IMR-90 (cell line): ENCODE data around the gene ZNF692. TPM values are rescaled to one million over a fixed set of nuclear protein-coding genes. Genes with fewer than 3 reads are reported as not detected.

Experiments used
- ATAC-seq: fragments of 200-7000 bp; cut with Tn5 transposase; 2 replicates; pipeline ENCODE4 v1.9.1; 2020; ENCODE audit warnings: low read depth, mild to moderate bottlenecking, moderate library complexity
- BruUV-seq: library from RNA; stranded (reverse); fragments of 400-500 nt; replicated peaks from 2 replicates; lab custom pipeline; 2021; lab: Mats Ljungman, UMichigan
- CTCF ChIA-PET: fragments of 300-600 bp; formaldehyde crosslinking; extraction: SDS; loops from one replicate; lab custom pipeline; 2021; ENCODE audit warnings: antibody characterized with exemption; lab: Yijun Ruan, JAX
- POLR2A ChIA-PET: fragments of 300-600 bp; sonication (Branson Sonifier 250); formaldehyde crosslinking; loops from one replicate; lab custom pipeline; 2022; ENCODE audit warnings: antibody characterized with exemption; ENCODE audit not compliant: unreplicated experiment; lab: Charles Lee
- DNase-seq: peaks from one replicate; pipeline ENCODE4 v3.0.0; 2013
- H2AFZ ChIP-seq: replicated peaks from 2 replicates; pipeline ENCODE3; 2013; ENCODE audit warnings: low read length, mild to moderate bottlenecking; ENCODE audit not compliant: poor library complexity
- H2AK5ac ChIP-seq: 2 replicates; pipeline ENCODE4 v1.6.1; 2013; ENCODE audit warnings: low read depth, low read length, inconsistent platforms
- H2AK9ac ChIP-seq: replicated peaks from 2 replicates; pipeline ENCODE3; 2013; ENCODE audit warnings: mild to moderate bottlenecking, low read depth, low read length, moderate library complexity; ENCODE audit not compliant: poor library complexity
- H2BK120ac ChIP-seq: 2 replicates; pipeline ENCODE4 v1.6.1; 2013; ENCODE audit warnings: low read depth, low read length, inconsistent platforms
- H2BK15ac ChIP-seq: 3 replicates; pipeline ENCODE4 v1.6.1; 2013; ENCODE audit warnings: low read depth, low read length, inconsistent platforms
- H2BK20ac ChIP-seq: 2 replicates; pipeline ENCODE4 v1.6.1; 2013; ENCODE audit warnings: low read depth, mild to moderate bottlenecking, inconsistent platforms, low read length, moderate library complexity
- H2BK5ac ChIP-seq: 2 replicates; pipeline ENCODE4 v1.6.1; 2013; ENCODE audit warnings: mild to moderate bottlenecking, low read depth, low read length, inconsistent platforms; ENCODE audit not compliant: poor library complexity, severe bottlenecking
- H3K14ac ChIP-seq: replicated peaks from 2 replicates; pipeline ENCODE4 v1.6.1; 2013; ENCODE audit warnings: low read depth, low read length, inconsistent platforms
- H3K18ac ChIP-seq: 2 replicates; pipeline ENCODE4 v1.6.1; 2013; ENCODE audit warnings: low read depth, low read length, control low read depth
- H3K23ac ChIP-seq: 2 replicates; pipeline ENCODE4 v1.6.1; 2013; ENCODE audit warnings: low read depth, low read length, inconsistent platforms
- H3K27ac ChIP-seq: 2 replicates; pipeline ENCODE4 v1.5.1; 2013; ENCODE audit warnings: mild to moderate bottlenecking, control low read depth, low read length; ENCODE audit not compliant: insufficient read depth
- H3K27me3 ChIP-seq: 2 replicates; pipeline ENCODE4 v1.6.1; 2013; ENCODE audit warnings: low read length; ENCODE audit not compliant: control insufficient read depth, insufficient read depth
- H3K36me3 ChIP-seq: 2 replicates; pipeline ENCODE4 v1.6.1; 2013; ENCODE audit warnings: low read length, mixed read lengths; ENCODE audit not compliant: control insufficient read depth, insufficient read depth
- H3K4ac ChIP-seq: 2 replicates; pipeline ENCODE4 v1.6.1; 2013; ENCODE audit warnings: low read depth, low read length, inconsistent platforms
- H3K4me1 ChIP-seq: 2 replicates; pipeline ENCODE4 v1.6.1; 2013; ENCODE audit warnings: low read length, mixed read lengths; ENCODE audit not compliant: control insufficient read depth, insufficient read depth
- H3K4me2 ChIP-seq: 2 replicates; pipeline ENCODE4 v1.6.1; 2013; ENCODE audit warnings: low read depth, mild to moderate bottlenecking, control low read depth, low read length, moderate library complexity
- H3K4me3 ChIP-seq: 2 replicates; pipeline ENCODE4 v1.5.1; 2013; ENCODE audit warnings: low read depth, mild to moderate bottlenecking, control low read depth, low read length, moderate library complexity; ENCODE audit not compliant: insufficient read depth
- H3K56ac ChIP-seq: 2 replicates; pipeline ENCODE4 v1.6.1; 2013; ENCODE audit warnings: low read length, inconsistent platforms; ENCODE audit not compliant: insufficient read depth; ENCODE audit errors: extremely low read depth
- H3K79me1 ChIP-seq, 2 experiments: 2 replicates each; pipeline ENCODE4 v1.6.1; 2013; ENCODE audit warnings: low read length in 2 of 2, inconsistent platforms in 1 of 2, low read depth in 1 of 2
- H3K9ac ChIP-seq: 2 replicates; pipeline ENCODE4 v1.6.1; 2013; ENCODE audit warnings: low read depth, low read length, control low read depth
- H3K9me1 ChIP-seq: 2 replicates; pipeline ENCODE4 v1.6.1; 2013; ENCODE audit warnings: low read length, inconsistent platforms; ENCODE audit not compliant: insufficient read depth
- H3K9me3 ChIP-seq: 2 replicates; pipeline ENCODE4 v1.6.1; 2013; ENCODE audit warnings: low read length; ENCODE audit not compliant: control insufficient read depth, insufficient read depth
- H4K20me1 ChIP-seq: 2 replicates; pipeline ENCODE4 v1.6.1; 2013; ENCODE audit warnings: low read length, inconsistent platforms; ENCODE audit not compliant: insufficient read depth
- H4K5ac ChIP-seq: 2 replicates; pipeline ENCODE4 v1.6.1; 2013; ENCODE audit warnings: mild to moderate bottlenecking, low read depth, low read length, control low read depth
- H4K8ac ChIP-seq, 2 experiments: 2 replicates each; pipeline ENCODE4 v1.6.1; 2013; ENCODE audit warnings: low read depth in 2 of 2, low read length in 2 of 2, control low read depth in 1 of 2, inconsistent platforms in 1 of 2
- H4K91ac ChIP-seq: 2 replicates; pipeline ENCODE4 v1.6.1; 2013; ENCODE audit warnings: low read depth, low read length, inconsistent platforms; ENCODE audit not compliant: insufficient read depth
- POLR2A ChIP-seq: IDR thresholded peaks from 2 replicates; pipeline ENCODE4 v1.6.1; 2012; ENCODE audit warnings: mild to moderate bottlenecking, low read depth, low read length
- WGBS, 2 experiments: methylation state at CpG; one replicate each; pipeline versions ENCODE4 v1.1.5 to v1.1.7; 2013; ENCODE audit warnings: missing lambda C conversion rate in 2 of 2; ENCODE audit not compliant: insufficient read length in 1 of 2; ENCODE audit errors: extremely low coverage in 2 of 2; 5-methylcytosine and 5-hydroxymethylcytosine counted together
- dilution Hi-C: fragments of 300-500 bp; cut with HindIII; formaldehyde crosslinking; loops from one replicate; pipeline ENCODE4 v1.14.3; 2018; ENCODE audit warnings: low sequenced_read_pairs; ENCODE audit not compliant: unreplicated experiment
- in situ Hi-C: fragments of 300-500 bp; cut with MboI; formaldehyde crosslinking; loops from 3 replicates; pipeline ENCODE4 v1.14.3; 2019; ENCODE audit warnings: low sequenced_read_pairs, inconsistent platforms, mixed read lengths
- intact Hi-C: fragments of 100-400 bp; cut with micrococcal nuclease; formaldehyde crosslinking; loops from 2 replicates; pipeline ENCODE4 v1.10.0; 2022
- polyA plus RNA-seq, 3 experiments: library from polyadenylated mRNA; depleted of rRNA; stranded (reverse); fragments of >200 nt; gene quantifications; 2 replicates each; pipeline ENCODE4 v1.2.3, GENCODE V29; 2012; ENCODE audit warnings: low replicate concordance in 1 of 3
- total RNA-seq: library from RNA; depleted of rRNA; stranded (reverse); fragments of >200 nt; gene quantifications from 2 replicates; pipeline ENCODE4 v1.2.3, GENCODE V29; 2012
- TF ChIP-seq, protein P1 (sequence below): conservative IDR thresholded peaks from 2 replicates; pipeline ENCODE4 v1.5.1; 2012; ENCODE audit warnings: mild to moderate bottlenecking, low read depth, low read length, improper control_type of control experiment

Gene ZNF692
- total and polyA plus RNA-seq, 2 of the 4 experiments (the other 2 are of a cell fraction), result 7.3 to 50.4 TPM

GRCh38 chr1:248810727-248811513 lies 48.0 kb downstream of the ZNF692 start:
- H3K9me1 ChIP-seq, result peaks cover 14% of the 10 kb centered on the region; the same call in 1 of the 2 replicates
- 75% methylated on average over 6 of the region's 12 CpGs; no CpG with 5 or more reads in 1 of the 2 experiments for WGBS, 2 experiments
- peaks cover 12% of the 10 kb centered on the region for H4K20me1 ChIP-seq
- no peak; the same call in 1 of the 2 replicates for ATAC-seq
- no peak overlapping the region for H3K18ac ChIP-seq
- H3K79me1 ChIP-seq, result peaks cover 10 to 29% of the 10 kb centered on the region in 2 experiments; a peak in 3 of 4 replicates
- peak overlapping the region; percentile 79 for H2AK9ac ChIP-seq
- ChIA-PET POLR2A (interaction anchor here (1.1 kb wide), 1 partner anchor 12 kb away, joined by 3 read pairs; no protein-coding TSS in a partner anchor), CTCF (no interaction called here)
- H2AK5ac ChIP-seq, result no peak overlapping the region
- H2BK120ac ChIP-seq, result no peak overlapping the region
- intact Hi-C loops (no loop called here), in situ Hi-C loops (no loop called here), dilution Hi-C loops (no loop called here)
- peaks cover 3% of the 10 kb centered on the region; the same call in 1 of the 2 replicates for H3K4me1 ChIP-seq
- H2BK15ac ChIP-seq, result no peak overlapping the region
- BruUV-seq, result no TSS peak
- no peak overlapping the region for H2BK20ac ChIP-seq
- H3K4ac ChIP-seq, result no peak overlapping the region
- no peaks in the 10 kb centered on the region for H3K27me3 ChIP-seq
- H2AFZ ChIP-seq, result no peak overlapping the region
- H3K4me3 ChIP-seq, result no peak overlapping the region
- no peak overlapping the region for H3K23ac ChIP-seq
- no peak overlapping the region for H3K14ac ChIP-seq
- TF ChIP-seq, protein P1, sequence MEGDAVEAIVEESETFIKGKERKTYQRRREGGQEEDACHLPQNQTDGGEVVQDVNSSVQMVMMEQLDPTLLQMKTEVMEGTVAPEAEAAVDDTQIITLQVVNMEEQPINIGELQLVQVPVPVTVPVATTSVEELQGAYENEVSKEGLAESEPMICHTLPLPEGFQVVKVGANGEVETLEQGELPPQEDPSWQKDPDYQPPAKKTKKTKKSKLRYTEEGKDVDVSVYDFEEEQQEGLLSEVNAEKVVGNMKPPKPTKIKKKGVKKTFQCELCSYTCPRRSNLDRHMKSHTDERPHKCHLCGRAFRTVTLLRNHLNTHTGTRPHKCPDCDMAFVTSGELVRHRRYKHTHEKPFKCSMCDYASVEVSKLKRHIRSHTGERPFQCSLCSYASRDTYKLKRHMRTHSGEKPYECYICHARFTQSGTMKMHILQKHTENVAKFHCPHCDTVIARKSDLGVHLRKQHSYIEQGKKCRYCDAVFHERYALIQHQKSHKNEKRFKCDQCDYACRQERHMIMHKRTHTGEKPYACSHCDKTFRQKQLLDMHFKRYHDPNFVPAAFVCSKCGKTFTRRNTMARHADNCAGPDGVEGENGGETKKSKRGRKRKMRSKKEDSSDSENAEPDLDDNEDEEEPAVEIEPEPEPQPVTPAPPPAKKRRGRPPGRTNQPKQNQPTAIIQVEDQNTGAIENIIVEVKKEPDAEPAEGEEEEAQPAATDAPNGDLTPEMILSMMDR, result no peak
- TF ChIP-seq POLR2A, result no peak
- no peak overlapping the region for H3K9ac ChIP-seq
- no peak overlapping the region for H3K56ac ChIP-seq
- no peak overlapping the region for H3K4me2 ChIP-seq
- no peak overlapping the region for H4K91ac ChIP-seq
- H3K27ac ChIP-seq, result no peak overlapping the region
- DNase-seq, result no peak
- H3K9me3 ChIP-seq, result no peaks in the 10 kb centered on the region
- H2BK5ac ChIP-seq, result no peak overlapping the region
- no peak overlapping the region for H4K5ac ChIP-seq
- no peak overlapping the region for H4K8ac ChIP-seq
- peaks cover 36% of the 10 kb centered on the region for H3K36me3 ChIP-seq
